OCI-LY3 (cell line): ENCODE results near the gene BLID.

Experiments used
- H2AFZ ChIP-seq: fragments of 200-600, 300-600 bp; shearing (Covaris generic); 2 replicates; pipeline ENCODE4 v1.6.0; 2014; ENCODE audit warnings: antibody characterized with exemption, low read depth, low read length
- H3K27ac ChIP-seq: fragments of 200-600, 300-600 bp; sonication (generic); 2 replicates; pipeline ENCODE4 v1.5.1; 2014; ENCODE audit warnings: mild to moderate bottlenecking, low read length, moderate library complexity, mixed read lengths
- H3K27me3 ChIP-seq: fragments of 200-600, 300-600 bp; sonication (generic); 2 replicates; pipeline ENCODE4 v1.6.1; 2014; ENCODE audit warnings: low read depth, low read length, mixed read lengths
- H3K36me3 ChIP-seq: fragments of 200-600, 300-600 bp; sonication (generic); replicated peaks from 2 replicates; pipeline ENCODE3; 2014; ENCODE audit warnings: low read depth, low read length, mixed read lengths
- H3K4me1 ChIP-seq: fragments of 300-600, 200-600 bp; sonication (generic); 2 replicates; pipeline ENCODE4 v1.6.1; 2014; ENCODE audit warnings: low read length, mixed read lengths
- H3K4me2 ChIP-seq: fragments of 200-600, 300-600 bp; sonication (generic); 2 replicates; pipeline ENCODE4 v1.6.1; 2014; ENCODE audit warnings: low read length, mixed read lengths
- H3K4me3 ChIP-seq: fragments of 300-600, 200-600 bp; sonication (generic); 2 replicates; pipeline ENCODE4 v1.5.1; 2014; ENCODE audit warnings: antibody characterized with exemption, mild to moderate bottlenecking, low read length, moderate library complexity
- H3K79me2 ChIP-seq: fragments of 300-600, 200-600 bp; shearing (Covaris generic); 2 replicates; pipeline ENCODE4 v1.6.1; 2014; ENCODE audit warnings: mild to moderate bottlenecking, low read length, mixed read lengths
- H3K9ac ChIP-seq: fragments of 300-600, 200-600 bp; shearing (Covaris generic); 2 replicates; pipeline ENCODE4 v1.6.0; 2014; ENCODE audit warnings: mild to moderate bottlenecking, low read length, moderate library complexity
- H3K9me3 ChIP-seq: fragments of 200-600, 300-600 bp; shearing (Covaris generic); 2 replicates; pipeline ENCODE4 v1.6.1; 2014; ENCODE audit warnings: low read length, mixed read lengths; ENCODE audit not compliant: insufficient read depth
- H4K20me1 ChIP-seq: fragments of 200-600, 300-600 bp; sonication (generic); 2 replicates; pipeline ENCODE4 v1.6.1; 2016; ENCODE audit warnings: low read length, mixed read lengths; ENCODE audit not compliant: insufficient read depth
- CTCF ChIP-seq: fragments of 200-600, 300-600 bp; sonication (generic); IDR thresholded peaks from 2 replicates; pipeline ENCODE4 v1.5.1; 2014; ENCODE audit warnings: antibody characterized with exemption, low read length, low read depth
- EZH2phosphoT487 ChIP-seq: fragments of 200-600 bp; shearing (Covaris generic); IDR thresholded peaks from 2 replicates; pipeline ENCODE4 v1.6.1; 2018; ENCODE audit warnings: antibody characterized with exemption, mixed run types, low read depth

BLID gene

GRCh38 chr11:122146475-122146874 lies 30.5 kb upstream of the BLID start:
- TF ChIP-seq CTCF (no peak), EZH2phosphoT487 (no peak)
- Histone ChIP-seq H3K27ac (no peak overlapping the region), H3K9ac (no peak overlapping the region), H3K4me1 (no peaks in the 10 kb centered on the region), H3K4me2 (no peak overlapping the region), H3K4me3 (no peak overlapping the region), H3K27me3 (no peaks in the 10 kb centered on the region), H3K36me3 (no peaks in the 10 kb centered on the region), H3K9me3 (no peaks in the 10 kb centered on the region), H4K20me1 (no peaks in the 10 kb centered on the region), H2AFZ (no peak overlapping the region), H3K79me2 (no peaks in the 10 kb centered on the region)

GRCh38 chr11:122145715-122146274 lies 29.8 kb upstream of the BLID start:
- H3K27me3 ChIP-seq, result no peaks in the 10 kb centered on the region
- no peaks in the 10 kb centered on the region for H3K36me3 ChIP-seq
- no peaks in the 10 kb centered on the region for H3K4me1 ChIP-seq
- H3K4me2 ChIP-seq, result no peak overlapping the region
- no peaks in the 10 kb centered on the region for H3K9me3 ChIP-seq
- H2AFZ ChIP-seq, result no peak overlapping the region
- H3K79me2 ChIP-seq, result no peaks in the 10 kb centered on the region
- TF ChIP-seq EZH2phosphoT487 (no peak), CTCF (no peak)
- H3K9ac ChIP-seq, result no peak overlapping the region
- H3K27ac ChIP-seq, result no peak overlapping the region
- no peaks in the 10 kb centered on the region for H4K20me1 ChIP-seq
- H3K4me3 ChIP-seq, result no peak overlapping the region

GRCh38 chr11:122144752-122145151 lies 28.7 kb upstream of the BLID start:
- H3K27me3 ChIP-seq, result no peaks in the 10 kb centered on the region
- no peak overlapping the region for H3K9ac ChIP-seq
- H4K20me1 ChIP-seq, result no peaks in the 10 kb centered on the region
- H2AFZ ChIP-seq, result no peak overlapping the region
- H3K4me3 ChIP-seq, result no peak overlapping the region
- no peaks in the 10 kb centered on the region for H3K9me3 ChIP-seq
- no peak for TF ChIP-seq EZH2phosphoT487
- TF ChIP-seq CTCF, result no peak
- no peaks in the 10 kb centered on the region for H3K79me2 ChIP-seq
- H3K27ac ChIP-seq, result no peak overlapping the region
- no peak overlapping the region for H3K4me2 ChIP-seq
- H3K4me1 ChIP-seq, result no peaks in the 10 kb centered on the region
- H3K36me3 ChIP-seq, result no peaks in the 10 kb centered on the region

GRCh38 chr11:122141725-122142124 lies 25.7 kb upstream of the BLID start:
- TF ChIP-seq CTCF (no peak), EZH2phosphoT487 (no peak)
- Histone ChIP-seq H3K4me1 (no peaks in the 10 kb centered on the region), H3K4me3 (no peak overlapping the region), H3K27me3 (no peaks in the 10 kb centered on the region), H3K9me3 (no peaks in the 10 kb centered on the region), H3K4me2 (no peak overlapping the region), H3K36me3 (no peaks in the 10 kb centered on the region), H3K79me2 (no peaks in the 10 kb centered on the region), H2AFZ (no peak overlapping the region), H3K27ac (no peak overlapping the region), H4K20me1 (no peaks in the 10 kb centered on the region), H3K9ac (no peak overlapping the region)
